ENCODE measurements around the gene KCNIP4. TPM values are rescaled to one million over a fixed set of nuclear protein-coding genes. Genes with fewer than 3 reads are reported as not detected.

The KCNIP4 gene
- total and polyA plus RNA-seq, 2 donors from 2014 or later, result 9.8 to 43.9 TPM

DNA sequence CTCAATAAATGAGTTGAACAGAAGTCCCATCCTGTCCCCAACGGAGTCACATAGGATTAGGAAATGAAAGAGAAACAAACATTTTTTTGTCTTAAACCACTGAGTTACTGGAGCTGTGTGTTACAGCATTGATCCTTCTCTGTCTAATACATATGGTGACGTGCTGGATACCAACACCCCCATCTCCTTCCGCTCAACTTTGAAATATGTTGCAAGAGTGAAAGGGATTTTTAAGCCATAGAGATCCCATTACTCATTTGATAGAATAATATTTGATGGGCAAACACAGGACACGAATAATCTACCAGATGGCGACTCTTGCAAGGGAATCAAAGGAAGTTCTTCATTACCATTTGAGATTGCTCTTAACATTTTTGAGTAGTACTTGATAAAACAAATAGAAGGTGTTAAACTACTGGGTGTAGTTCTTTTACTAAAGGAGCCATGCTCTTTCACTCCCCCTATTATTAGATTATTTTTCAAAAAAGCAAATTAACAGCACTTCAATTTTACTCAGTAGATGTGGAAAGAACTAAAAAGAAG, 1107.9 kb downstream of the KCNIP4 start:
- Histone ChIP-seq H3K9me3 (ENCODE audit: control insufficient read depth in 2 of 3, insufficient read depth in 1 of 3, low read length in 3 of 3) (no peaks in the 10 kb centered on the region), H3K4me3 (ENCODE audit: low read length in 3 of 3) (no peak overlapping the region), H3K27me3 (ENCODE audit: control insufficient read depth, insufficient read depth, low read length) (no peaks in the 10 kb centered on the region), H3K9ac (ENCODE audit: low read length in 3 of 3) (no peak overlapping the region), H3K27ac (ENCODE audit: low read depth in 2 of 2, low read length in 2 of 2) (no peak overlapping the region), H3K36me3 (ENCODE audit: control insufficient read depth in 2 of 3, insufficient read depth in 3 of 3, low read length in 3 of 3) (no peaks in the 10 kb centered on the region), H3K4me1 (ENCODE audit: control insufficient read depth in 2 of 3, insufficient read depth in 2 of 3, low read depth in 1 of 3, low read length in 3 of 3) (no peaks in the 10 kb centered on the region)
- intact Hi-C loops (cut with DNase I), result no loop called here
- DNase-seq (no peak), FAIRE-seq (no peak)
- TF ChIP-seq, protein P1, sequence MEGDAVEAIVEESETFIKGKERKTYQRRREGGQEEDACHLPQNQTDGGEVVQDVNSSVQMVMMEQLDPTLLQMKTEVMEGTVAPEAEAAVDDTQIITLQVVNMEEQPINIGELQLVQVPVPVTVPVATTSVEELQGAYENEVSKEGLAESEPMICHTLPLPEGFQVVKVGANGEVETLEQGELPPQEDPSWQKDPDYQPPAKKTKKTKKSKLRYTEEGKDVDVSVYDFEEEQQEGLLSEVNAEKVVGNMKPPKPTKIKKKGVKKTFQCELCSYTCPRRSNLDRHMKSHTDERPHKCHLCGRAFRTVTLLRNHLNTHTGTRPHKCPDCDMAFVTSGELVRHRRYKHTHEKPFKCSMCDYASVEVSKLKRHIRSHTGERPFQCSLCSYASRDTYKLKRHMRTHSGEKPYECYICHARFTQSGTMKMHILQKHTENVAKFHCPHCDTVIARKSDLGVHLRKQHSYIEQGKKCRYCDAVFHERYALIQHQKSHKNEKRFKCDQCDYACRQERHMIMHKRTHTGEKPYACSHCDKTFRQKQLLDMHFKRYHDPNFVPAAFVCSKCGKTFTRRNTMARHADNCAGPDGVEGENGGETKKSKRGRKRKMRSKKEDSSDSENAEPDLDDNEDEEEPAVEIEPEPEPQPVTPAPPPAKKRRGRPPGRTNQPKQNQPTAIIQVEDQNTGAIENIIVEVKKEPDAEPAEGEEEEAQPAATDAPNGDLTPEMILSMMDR (IDR thresholded peaks at IDR 0.05; ENCODE audit: borderline replicate concordance, extremely low read depth, insufficient read depth), result no peak

DNA sequence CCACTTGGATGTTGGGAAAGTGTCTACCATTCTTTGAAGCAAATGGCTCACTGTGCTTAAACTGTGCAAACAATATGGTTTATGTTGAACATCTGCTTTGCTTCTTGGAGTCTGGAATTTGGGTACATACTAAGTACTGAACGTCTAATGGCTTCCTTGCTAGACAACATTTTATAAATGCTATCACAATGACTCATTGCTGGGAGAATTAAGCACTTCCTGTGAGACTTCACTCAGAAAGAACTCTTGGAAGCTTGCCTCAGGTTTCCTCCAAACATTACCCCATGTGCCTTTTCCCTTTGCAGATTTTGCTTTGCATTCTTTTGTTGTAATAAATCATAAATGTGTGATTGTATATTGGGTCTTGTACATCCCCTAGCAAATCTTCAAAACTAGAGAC, 1108.6 kb downstream of the KCNIP4 start:
- Histone ChIP-seq H3K4me1 (ENCODE audit: control insufficient read depth in 2 of 3, insufficient read depth in 2 of 3, low read depth in 1 of 3, low read length in 3 of 3) (no peaks in the 10 kb centered on the region), H3K4me3 (ENCODE audit: low read length in 3 of 3) (no peak overlapping the region), H3K9me3 (ENCODE audit: control insufficient read depth in 2 of 3, insufficient read depth in 1 of 3, low read length in 3 of 3) (no peaks in the 10 kb centered on the region), H3K27me3 (ENCODE audit: control insufficient read depth, insufficient read depth, low read length) (no peaks in the 10 kb centered on the region), H3K9ac (ENCODE audit: low read length in 3 of 3) (no peak overlapping the region), H3K36me3 (ENCODE audit: control insufficient read depth in 2 of 3, insufficient read depth in 3 of 3, low read length in 3 of 3) (no peaks in the 10 kb centered on the region), H3K27ac (ENCODE audit: low read depth in 2 of 2, low read length in 2 of 2) (no peak overlapping the region)
- DNase-seq (peak in 1 of 5 donors; percentile 8), FAIRE-seq (no peak)
- intact Hi-C loops (cut with DNase I), result no loop called here
- TF ChIP-seq, protein P1 (IDR thresholded peaks at IDR 0.05; ENCODE audit: borderline replicate concordance, extremely low read depth, insufficient read depth), result no peak

DNA sequence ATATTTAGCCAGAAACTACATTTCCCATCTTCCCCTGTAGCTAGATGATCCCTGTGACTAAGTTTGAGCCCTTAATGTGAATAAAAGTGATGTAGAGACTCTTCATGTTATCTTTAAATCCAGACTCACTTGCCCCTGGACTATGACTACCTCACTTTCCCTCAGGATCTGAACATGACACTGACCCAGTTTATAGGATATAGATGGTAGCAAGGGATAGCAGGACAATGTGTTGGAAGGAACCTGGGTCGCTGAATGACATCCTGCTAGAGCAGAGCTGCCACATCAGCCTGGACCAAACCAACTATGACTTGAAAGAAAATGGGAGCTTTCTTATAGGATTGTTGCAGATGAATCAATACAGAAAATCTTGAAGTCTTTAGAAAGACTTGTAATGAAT, 1110.1 kb downstream of the KCNIP4 start:
- DNase-seq, result no peak
- no peaks in the 10 kb centered on the region for H3K36me3 ChIP-seq (ENCODE audit: control insufficient read depth in 2 of 3, insufficient read depth in 3 of 3, low read length in 3 of 3)
- no peaks in the 10 kb centered on the region for H3K9me3 ChIP-seq (ENCODE audit: control insufficient read depth in 2 of 3, insufficient read depth in 1 of 3, low read length in 3 of 3)
- no peak overlapping the region for H3K4me3 ChIP-seq (ENCODE audit: low read length in 3 of 3)
- H3K27ac ChIP-seq (ENCODE audit: low read depth in 2 of 2, low read length in 2 of 2), result no peak overlapping the region
- intact Hi-C loops (cut with DNase I), result no loop called here
- H3K27me3 ChIP-seq (ENCODE audit: control insufficient read depth, insufficient read depth, low read length), result no peaks in the 10 kb centered on the region
- no peaks in the 10 kb centered on the region for H3K4me1 ChIP-seq (ENCODE audit: control insufficient read depth in 2 of 3, insufficient read depth in 2 of 3, low read depth in 1 of 3, low read length in 3 of 3)
- H3K9ac ChIP-seq (ENCODE audit: low read length in 3 of 3), result no peak overlapping the region
- no peak for FAIRE-seq
- TF ChIP-seq, protein P1 (IDR thresholded peaks at IDR 0.05; ENCODE audit: borderline replicate concordance, extremely low read depth, insufficient read depth), result no peak

DNA sequence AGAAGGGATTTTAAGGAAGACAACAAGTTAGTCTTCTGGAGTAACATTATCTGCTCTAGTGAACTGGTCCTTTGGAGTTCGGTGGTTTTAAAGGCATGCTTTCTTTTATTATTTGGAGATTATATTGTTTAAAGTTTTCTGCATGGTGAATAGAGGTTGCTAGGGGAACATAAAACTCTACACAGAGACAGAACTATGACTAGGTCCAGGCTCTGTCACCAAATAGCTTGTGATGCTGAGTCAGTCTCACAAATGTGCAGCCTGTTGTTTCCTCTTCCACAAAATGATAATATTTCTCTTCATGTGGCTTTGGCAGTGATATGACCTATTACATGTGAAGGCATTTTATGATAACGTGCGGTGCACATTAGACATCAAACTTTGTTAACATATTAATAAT, 1115.7 kb downstream of the KCNIP4 start:
- no peak overlapping the region for H3K9ac ChIP-seq (ENCODE audit: low read length in 3 of 3)
- H3K27me3 ChIP-seq (ENCODE audit: control insufficient read depth, insufficient read depth, low read length), result no peaks in the 10 kb centered on the region
- H3K27ac ChIP-seq (ENCODE audit: low read depth in 2 of 2, low read length in 2 of 2), result no peak overlapping the region
- no peak for FAIRE-seq
- no peaks in the 10 kb centered on the region for H3K4me1 ChIP-seq (ENCODE audit: control insufficient read depth in 2 of 3, insufficient read depth in 2 of 3, low read depth in 1 of 3, low read length in 3 of 3)
- no peaks in the 10 kb centered on the region for H3K36me3 ChIP-seq (ENCODE audit: control insufficient read depth in 2 of 3, insufficient read depth in 3 of 3, low read length in 3 of 3)
- intact Hi-C loops (cut with DNase I), result no loop called here
- H3K9me3 ChIP-seq (ENCODE audit: control insufficient read depth in 2 of 3, insufficient read depth in 1 of 3, low read length in 3 of 3), result no peaks in the 10 kb centered on the region
- TF ChIP-seq, protein P1 (IDR thresholded peaks at IDR 0.05; ENCODE audit: borderline replicate concordance, extremely low read depth, insufficient read depth), result no peak
- DNase-seq, result no peak
- H3K4me3 ChIP-seq (ENCODE audit: low read length in 3 of 3), result no peak overlapping the region

All from kidney (tissue), 14 donors.